HEK293T (cell line): ENCODE results near the gene NSG1.

Experiments used
- BHLHE40 ChIP-seq: fragments of 450-650 bp; IDR thresholded peaks from 2 replicates; pipeline ENCODE4 v1.6.1; 2016; ENCODE audit warnings: mild to moderate bottlenecking, moderate library complexity, borderline replicate concordance
- CTBP1 ChIP-seq: fragments of 450-650 bp; IDR thresholded peaks from 2 replicates; pipeline ENCODE4 v1.6.1; 2016; ENCODE audit warnings: borderline replicate concordance
- ELF4 ChIP-seq: fragments of 450-650 bp; IDR thresholded peaks from 2 replicates; pipeline ENCODE4 v1.6.1; 2017; ENCODE audit warnings: antibody characterized with exemption
- FOXA1 ChIP-seq: fragments of 450-650 bp; IDR thresholded peaks from 2 replicates; pipeline ENCODE4 v1.6.1; 2016; ENCODE audit warnings: mild to moderate bottlenecking
- FOXK2 ChIP-seq: fragments of 450-650 bp; IDR thresholded peaks from 2 replicates; pipeline ENCODE4 v1.6.1; 2016; ENCODE audit warnings: mild to moderate bottlenecking
- FOXM1 ChIP-seq: fragments of 450-650 bp; IDR thresholded peaks from 2 replicates; pipeline ENCODE4 v1.6.1; 2017; ENCODE audit warnings: mild to moderate bottlenecking, borderline replicate concordance
- L3MBTL2 ChIP-seq: fragments of 450-650 bp; conservative IDR thresholded peaks from 2 replicates; pipeline ENCODE4 v1.6.1; 2016; ENCODE audit warnings: mild to moderate bottlenecking
- LEF1 ChIP-seq: fragments of 450-650 bp; IDR thresholded peaks from 2 replicates; pipeline ENCODE4 v1.6.1; 2017; ENCODE audit warnings: mild to moderate bottlenecking, borderline replicate concordance
- NFRKB ChIP-seq: fragments of 450-650 bp; IDR thresholded peaks from 2 replicates; pipeline ENCODE4 v1.6.1; 2016; ENCODE audit warnings: mild to moderate bottlenecking, moderate library complexity
- SP1 ChIP-seq: fragments of 450-650 bp; IDR thresholded peaks from 2 replicates; pipeline ENCODE4 v1.6.1; 2017
- SUZ12 ChIP-seq: fragments of 450-650 bp; IDR thresholded peaks from 2 replicates; pipeline ENCODE4 v1.6.1; 2016; ENCODE audit warnings: mild to moderate bottlenecking
- TARDBP ChIP-seq: fragments of 450-650 bp; IDR thresholded peaks from 2 replicates; pipeline ENCODE4 v1.6.1; 2016
- ZNF384 ChIP-seq: fragments of 450-650 bp; IDR thresholded peaks from 2 replicates; pipeline ENCODE4 v1.6.1; 2016
- TF ChIP-seq, protein P1 (sequence below): fragments of 450-650 bp; IDR thresholded peaks from 2 replicates; pipeline ENCODE4 v1.6.1; 2016

DNA sequence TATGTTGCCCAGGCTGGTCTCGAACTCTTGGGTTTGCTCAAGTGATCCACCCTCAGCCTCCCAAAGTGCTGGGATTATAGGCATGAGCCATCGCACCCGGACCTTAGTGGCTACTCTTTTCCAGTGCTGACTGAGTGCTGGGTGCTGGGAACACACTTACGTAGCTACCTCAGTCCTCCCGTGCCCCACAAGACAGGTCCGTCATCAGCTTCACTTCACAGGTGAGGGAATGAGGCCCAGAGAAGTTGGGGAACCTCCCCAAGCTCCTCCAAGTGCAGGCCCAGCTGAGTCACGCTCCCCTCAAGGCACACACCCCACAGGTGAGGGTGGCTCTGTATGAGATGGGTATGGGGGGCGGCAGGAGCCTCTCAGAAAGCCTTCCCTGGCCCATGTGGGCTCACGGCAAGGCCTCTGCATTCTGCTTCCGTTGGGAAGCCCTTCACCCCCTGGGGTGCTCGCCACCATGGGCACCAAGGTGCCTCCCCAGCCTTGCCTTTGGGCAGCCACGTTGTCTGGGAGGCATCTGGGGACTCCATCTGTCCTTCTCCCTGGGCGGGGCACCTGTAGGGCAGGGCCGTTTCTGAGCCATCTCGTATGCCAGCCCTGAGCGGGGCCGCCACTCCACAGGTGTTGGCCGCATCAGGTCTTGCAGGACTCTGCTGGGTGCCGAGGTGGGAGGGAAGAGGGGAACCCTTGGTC lies 28.4 kb downstream of the NSG1 start:
- no peak for TF ChIP-seq FOXK2
- TF ChIP-seq, protein P1, sequence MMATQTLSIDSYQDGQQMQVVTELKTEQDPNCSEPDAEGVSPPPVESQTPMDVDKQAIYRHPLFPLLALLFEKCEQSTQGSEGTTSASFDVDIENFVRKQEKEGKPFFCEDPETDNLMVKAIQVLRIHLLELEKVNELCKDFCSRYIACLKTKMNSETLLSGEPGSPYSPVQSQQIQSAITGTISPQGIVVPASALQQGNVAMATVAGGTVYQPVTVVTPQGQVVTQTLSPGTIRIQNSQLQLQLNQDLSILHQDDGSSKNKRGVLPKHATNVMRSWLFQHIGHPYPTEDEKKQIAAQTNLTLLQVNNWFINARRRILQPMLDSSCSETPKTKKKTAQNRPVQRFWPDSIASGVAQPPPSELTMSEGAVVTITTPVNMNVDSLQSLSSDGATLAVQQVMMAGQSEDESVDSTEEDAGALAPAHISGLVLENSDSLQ = no peak
- TF ChIP-seq LEF1 = no peak
- TF ChIP-seq SP1 = no peak
- TF ChIP-seq FOXM1 = no peak
- TF ChIP-seq CTBP1 = no peak
- TF ChIP-seq NFRKB = no peak
- TF ChIP-seq ELF4 = no peak
- no peak for TF ChIP-seq BHLHE40
- no peak for TF ChIP-seq TARDBP
- no peak for TF ChIP-seq L3MBTL2
- TF ChIP-seq ZNF384 = no peak
- no peak for TF ChIP-seq SUZ12
- no peak for TF ChIP-seq FOXA1
